H1 (cell line): ENCODE results near the gene NEUROD1. TPM values are rescaled to one million over a fixed set of nuclear protein-coding genes. Genes with fewer than 3 reads are reported as not detected.

ENCODE experiments used
- CTCF ChIA-PET: fragments of 300-600 bp; sonication (Branson Sonifier 250); formaldehyde crosslinking; loops from one replicate; lab custom pipeline; 2021; ENCODE audit not compliant: partially characterized antibody; lab: Charles Lee
- POLR2A ChIA-PET: fragments of 300-600 bp; sonication (Branson Sonifier 250); formaldehyde crosslinking; loops from one replicate; lab custom pipeline; 2021; ENCODE audit warnings: inconsistent platforms; ENCODE audit not compliant: partially characterized antibody; lab: Charles Lee
- DNase-seq, 2 experiments: peaks; one replicate each; pipeline versions ENCODE4 v3.0.0 to v3.0.0-alpha.2; 2010 to 2022; ENCODE audit warnings: low spot score in 2 of 2, low read depth in 1 of 2, mixed read lengths in 1 of 2
- FAIRE-seq: peaks from 2 replicates; lab custom pipeline; 2011; peaks lifted over from hg19 to GRCh38; lab: Jason Lieb, UNC
- H2AFZ ChIP-seq: 2 replicates; pipeline ENCODE4 v1.8.1; 2012; ENCODE audit warnings: low read length, inconsistent platforms
- H2AK5ac ChIP-seq: 2 replicates; pipeline ENCODE4 v1.6.1; 2013; ENCODE audit warnings: low read depth, low read length
- H2BK120ac ChIP-seq: replicated peaks from 2 replicates; pipeline ENCODE3; 2013; ENCODE audit warnings: low read depth, low read length, inconsistent platforms
- H2BK12ac ChIP-seq: 2 replicates; pipeline ENCODE4 v1.6.1; 2013; ENCODE audit warnings: low read depth, low read length
- H2BK15ac ChIP-seq: 2 replicates; pipeline ENCODE4 v1.6.1; 2013; ENCODE audit warnings: low read length
- H2BK20ac ChIP-seq: 2 replicates; pipeline ENCODE4 v1.6.1; 2013; ENCODE audit warnings: low read length
- H2BK5ac ChIP-seq: 2 replicates; pipeline ENCODE4 v1.6.1; 2013; ENCODE audit warnings: low read depth, low read length
- H3K14ac ChIP-seq: 2 replicates; pipeline ENCODE4 v1.6.1; 2013; ENCODE audit warnings: inconsistent platforms; ENCODE audit not compliant: insufficient read length
- H3K18ac ChIP-seq: 2 replicates; pipeline ENCODE4 v1.6.1; 2013; ENCODE audit warnings: low read length; ENCODE audit errors: extremely low read depth
- H3K23ac ChIP-seq: 2 replicates; pipeline ENCODE4 v1.6.1; 2013; ENCODE audit warnings: inconsistent platforms; ENCODE audit not compliant: insufficient read length
- H3K23me2 ChIP-seq: 2 replicates; pipeline ENCODE4 v1.6.1; 2013; ENCODE audit warnings: low read depth, low read length
- H3K27ac ChIP-seq: 2 replicates; pipeline ENCODE4 v1.6.1; 2011; ENCODE audit warnings: low read depth, low read length, inconsistent platforms
- H3K27me3 ChIP-seq, 4 experiments: replicated peaks in 1 of 4; 1 replicate in 1 of 4; 2 replicates in 3 of 4; pipeline versions ENCODE4 v1.6.1 to v1.8.1; 2011 to 2013; ENCODE audit warnings: low read length in 3 of 4, mild to moderate bottlenecking in 3 of 4, inconsistent platforms in 2 of 4, mixed read lengths in 2 of 4, moderate library complexity in 1 of 4; ENCODE audit not compliant: control insufficient read depth in 3 of 4, insufficient read depth in 3 of 4; ENCODE audit errors: extremely low read depth in 1 of 4
- H3K36me3 ChIP-seq, 4 experiments: 2 replicates each; pipeline versions ENCODE4 v1.6.1 to v1.8.1; 2011 to 2013; ENCODE audit warnings: mild to moderate bottlenecking in 4 of 4, low read length in 3 of 4, moderate library complexity in 2 of 4, control low read depth in 1 of 4, inconsistent platforms in 1 of 4; ENCODE audit not compliant: insufficient read depth in 4 of 4, control insufficient read depth in 2 of 4
- H3K4ac ChIP-seq: replicated peaks from 2 replicates; pipeline ENCODE3; 2013; ENCODE audit warnings: low read length, low read depth, mixed read lengths, inconsistent platforms; ENCODE audit not compliant: insufficient read length
- H3K4me1 ChIP-seq, 4 experiments: replicated peaks in 1 of 4; 1 replicate in 1 of 4; 2 replicates in 3 of 4; pipeline versions ENCODE4 v1.6.1 to v1.8.1; 2011 to 2013; ENCODE audit warnings: low read length in 3 of 4, inconsistent platforms in 2 of 4, mixed read lengths in 1 of 4; ENCODE audit not compliant: insufficient read depth in 4 of 4, control insufficient read depth in 3 of 4
- H3K4me2 ChIP-seq, 2 experiments: 2 replicates each; pipeline versions ENCODE4 v1.6.1 to v1.8.1; 2011 to 2013; ENCODE audit warnings: low read depth in 2 of 2, low read length in 2 of 2, control low read depth in 1 of 2, inconsistent platforms in 1 of 2, mild to moderate bottlenecking in 1 of 2; ENCODE audit not compliant: insufficient read depth in 1 of 2
- H3K4me3 ChIP-seq, 4 experiments: fragments of 200-600, 300-600 bp in 1 of 4; sonication (generic), shearing (Covaris generic), sonication (Bioruptor Twin) in 1 of 4; 2 replicates each; pipeline versions ENCODE4 v1.5.1 to v1.8.1; 2011 to 2016; ENCODE audit warnings: low read length in 4 of 4, low read depth in 3 of 4, control low read depth in 2 of 4, inconsistent platforms in 2 of 4, mild to moderate bottlenecking in 2 of 4, mixed read lengths in 1 of 4, moderate library complexity in 1 of 4; ENCODE audit not compliant: insufficient read depth in 2 of 4; ENCODE audit errors: extremely low read depth in 1 of 4
- H3K56ac ChIP-seq: replicated peaks from 2 replicates; pipeline ENCODE3; 2013; ENCODE audit warnings: low read depth, mild to moderate bottlenecking, mixed read lengths, low read length, inconsistent platforms; ENCODE audit not compliant: insufficient read length
- H3K79me1 ChIP-seq: 2 replicates; pipeline ENCODE4 v1.6.1; 2013; ENCODE audit warnings: low read depth, low read length, control low read depth
- H3K79me2 ChIP-seq, 2 experiments: 2 replicates each; pipeline versions ENCODE4 v1.6.1 to v1.8.1; 2012 to 2013; ENCODE audit warnings: low read length in 2 of 2, mild to moderate bottlenecking in 2 of 2, inconsistent platforms in 1 of 2; ENCODE audit not compliant: insufficient read depth in 2 of 2, control insufficient read depth in 1 of 2
- H3K9ac ChIP-seq, 4 experiments: replicated peaks in 1 of 4; 1 replicate in 1 of 4; 2 replicates in 3 of 4; pipeline versions ENCODE4 v1.6.1 to v1.8.1; 2011 to 2013; ENCODE audit warnings: low read depth in 3 of 4, low read length in 3 of 4, control low read depth in 2 of 4, mild to moderate bottlenecking in 2 of 4, moderate library complexity in 2 of 4, inconsistent platforms in 1 of 4; ENCODE audit errors: extremely low read depth in 1 of 4
- H3K9me3 ChIP-seq, 2 experiments: 2 replicates each; pipeline versions ENCODE4 v1.6.1 to v1.8.1; 2012 to 2013; ENCODE audit warnings: mild to moderate bottlenecking in 2 of 2, moderate library complexity in 2 of 2, control low read depth in 1 of 2, inconsistent platforms in 1 of 2, low read depth in 1 of 2, low read length in 1 of 2, mixed read lengths in 1 of 2; ENCODE audit not compliant: insufficient read depth in 2 of 2
- H4K20me1 ChIP-seq, 2 experiments: replicated peaks in 1 of 2; 2 replicates each; pipeline versions ENCODE3 to v1.8.1; 2011 to 2013; ENCODE audit warnings: inconsistent platforms in 2 of 2, low read length in 2 of 2, mild to moderate bottlenecking in 1 of 2; ENCODE audit not compliant: insufficient read depth in 2 of 2, control insufficient read depth in 1 of 2
- H4K5ac ChIP-seq: 2 replicates; pipeline ENCODE4 v1.6.1; 2013; ENCODE audit warnings: low read length, low read depth, mixed read lengths, inconsistent platforms; ENCODE audit not compliant: insufficient read length
- H4K8ac ChIP-seq: 2 replicates; pipeline ENCODE4 v1.8.0; 2013; ENCODE audit warnings: mild to moderate bottlenecking, moderate library complexity, low read length, inconsistent platforms; ENCODE audit not compliant: insufficient read depth; ENCODE audit errors: extremely low read depth
- H4K91ac ChIP-seq: replicated peaks from 2 replicates; pipeline ENCODE3; 2013; ENCODE audit warnings: low read length, mixed read lengths, inconsistent platforms; ENCODE audit not compliant: insufficient read length
- BRCA1 ChIP-seq: IDR thresholded peaks from 2 replicates; pipeline ENCODE4 v1.6.1; 2012; ENCODE audit warnings: low read depth, low read length, improper control_type of control experiment
- E2F6 ChIP-seq: IDR thresholded peaks from 2 replicates; pipeline ENCODE4 v1.6.1; 2012; ENCODE audit warnings: inconsistent platforms
- EGR1 ChIP-seq: IDR thresholded peaks from 2 replicates; pipeline ENCODE4 v1.6.1; 2011; ENCODE audit warnings: low read depth, low read length, borderline replicate concordance
- FOSL1 ChIP-seq: IDR thresholded peaks from 2 replicates; pipeline ENCODE4 v1.6.1; 2011; ENCODE audit warnings: mild to moderate bottlenecking, low read depth, low read length, moderate library complexity; ENCODE audit not compliant: insufficient read depth
- GTF2F1 ChIP-seq: IDR thresholded peaks from 2 replicates; pipeline ENCODE4 v1.6.1; 2012; ENCODE audit warnings: low read depth, low read length, improper control_type of control experiment, borderline replicate concordance
- JUND ChIP-seq: IDR thresholded peaks from 2 replicates; pipeline ENCODE4 v1.6.1; 2011; ENCODE audit warnings: mild to moderate bottlenecking, improper control_type of control experiment, low read length
- NRF1 ChIP-seq: IDR thresholded peaks from 2 replicates; pipeline ENCODE4 v1.6.1; 2011; ENCODE audit warnings: mild to moderate bottlenecking, low read depth, low read length, improper control_type of control experiment
- RBBP5 ChIP-seq: IDR thresholded peaks from 2 replicates; pipeline ENCODE4 v1.7.1; 2012; ENCODE audit warnings: low read depth, mild to moderate bottlenecking, inconsistent platforms, low read length, moderate library complexity, borderline replicate concordance
- RFX5 ChIP-seq: IDR thresholded peaks from 2 replicates; pipeline ENCODE4 v1.6.1; 2011; ENCODE audit warnings: low read depth, low read length, improper control_type of control experiment, borderline replicate concordance
- SAP30 ChIP-seq: fragments of 300-600 bp; sonication (generic); IDR thresholded peaks from 2 replicates; pipeline ENCODE4 v1.7.1; 2012; ENCODE audit warnings: low read length, moderate library complexity, mild to moderate bottlenecking, inconsistent platforms; ENCODE audit not compliant: insufficient read depth, insufficient replicate concordance
- SIX5 ChIP-seq: IDR thresholded peaks from 2 replicates; pipeline ENCODE4 v1.6.1; 2011; ENCODE audit warnings: mild to moderate bottlenecking, low read depth, low read length
- WGBS, 2 experiments: shearing (Covaris generic) in 1 of 2; methylation state at CpG; one replicate each; pipeline versions ENCODE4 v1.1.6 to v1.1.7; 2013 to 2015; ENCODE audit warnings: low lambda C conversion rate in 2 of 2, mixed read lengths in 2 of 2, inconsistent platforms in 1 of 2, low coverage in 1 of 2, missing lambda C conversion rate in 1 of 2; ENCODE audit not compliant: insufficient replicate concordance in 2 of 2, insufficient coverage in 1 of 2, insufficient read length in 1 of 2; ENCODE audit errors: extremely low coverage in 1 of 2, missing lambda C conversion rate in 1 of 2; 5-methylcytosine and 5-hydroxymethylcytosine counted together
- polyA plus RNA-seq, 7 experiments: library from polyadenylated mRNA; depleted of rRNA in 3 of 7; stranded (reverse) in 5 of 7; unstranded in 2 of 7; fragments of >200 nt in 5 of 7; fragments of 200-250 nt in 2 of 7; gene quantifications; 1 replicate in 5 of 7; 2 replicates in 1 of 7; 4 replicates in 1 of 7; pipeline versions ENCODE4 v1.2.1 to v1.2.3, GENCODE V29; 2011 to 2013; ENCODE audit warnings: missing spikeins in 2 of 7, mixed read lengths in 2 of 7
- total RNA-seq: library from RNA; stranded (reverse); fragmentation: NEBNext Ultra II Directional; extraction: Animal tissue kit (Norgen Biotek cat#: 25700); gene quantifications from 2 replicates; pipeline ENCODE4 v1.2.1, GENCODE V29; 2021

The NEUROD1 gene
- total and polyA plus RNA-seq, 2 of the 8 experiments (the other 6 are each of a cell fraction or from before 2014, with no cell fraction given), result 0.08 TPM; not detected in 1

GRCh38 chr2:181628590-181629585 lies 51.4 kb downstream of the NEUROD1 start:
- no peak overlapping the region for H3K9ac ChIP-seq
- no peak overlapping the region for H3K4ac ChIP-seq
- H3K4me3 ChIP-seq, result no peak overlapping the region
- no peaks in the 10 kb centered on the region for H3K23me2 ChIP-seq
- H4K91ac ChIP-seq, result no peak overlapping the region
- no peak overlapping the region for H3K56ac ChIP-seq
- no peaks in the 10 kb centered on the region for H3K4me1 ChIP-seq
- ChIA-PET CTCF (interaction anchor here (1.2 kb wide), 1 partner anchor 10 kb away, joined by 3 read pairs; no protein-coding TSS in a partner anchor), POLR2A (no interaction called here)
- no peak overlapping the region for H2AK5ac ChIP-seq
- H3K18ac ChIP-seq, result no peak overlapping the region
- DNase-seq, result no peak
- 85% methylated on average over 3 of the region's 3 CpGs; no CpG with 5 or more reads in 1 of the 2 experiments for WGBS, 2 experiments
- no peak overlapping the region for H3K23ac ChIP-seq
- no peak overlapping the region for H4K8ac ChIP-seq
- no peak overlapping the region for H3K27ac ChIP-seq
- H3K4me2 ChIP-seq, result no peak overlapping the region
- H3K27me3 ChIP-seq, result peaks cover 0 to 2% (median 0%) of the 10 kb centered on the region in 4 experiments; a peak in 1 of 7 replicates
- no peak overlapping the region for H2AFZ ChIP-seq
- H2BK120ac ChIP-seq, result no peak overlapping the region
- no peaks in the 10 kb centered on the region for H3K36me3 ChIP-seq
- no peak overlapping the region for H3K14ac ChIP-seq
- H3K79me2 ChIP-seq, result no peaks in the 10 kb centered on the region
- no peaks in the 10 kb centered on the region for H3K79me1 ChIP-seq
- no peak overlapping the region for H4K5ac ChIP-seq
- no peak overlapping the region for H2BK20ac ChIP-seq
- no peak overlapping the region for H2BK15ac ChIP-seq
- no peaks in the 10 kb centered on the region for H3K9me3 ChIP-seq
- H2BK5ac ChIP-seq, result no peak overlapping the region
- no peak overlapping the region for H2BK12ac ChIP-seq
- H4K20me1 ChIP-seq, result no peaks in the 10 kb centered on the region
- no peak for FAIRE-seq
- TF ChIP-seq RFX5 (no peak), FOSL1 (no peak), SIX5 (no peak), SAP30 (no peak), RBBP5 (no peak), NRF1 (no peak), JUND (no peak), E2F6 (no peak), EGR1 (no peak), GTF2F1 (no peak), BRCA1 (no peak)
